GM18502 (cell line): Measurements from ENCODE around the gene OSM.
A peak's percentile ranks its signal among the peaks of the same experiment; 100 is the strongest.

Experiments used
- ATAC-seq: cut with Tn5 transposase; IDR thresholded peaks from one replicate; pipeline ENCODE4 v1.9.1; 2021; ENCODE audit warnings: mild to moderate bottlenecking; ENCODE audit not compliant: unreplicated experiment, poor library complexity

The OSM gene

GRCh38 chr22:30266445-30267381 is at the start of gene OSM:
TSS of gene OSM (minus strand) at chr22:30266851. CDS start at chr22:30266799, 52 bp downstream.
- ATAC-seq = no peak

- no peak for ATAC-seq
These were observed 49.4 kb upstream of the OSM start for GRCh38 chr22:30315962-30316576.

- ATAC-seq = no peak
These were observed 48.3 kb upstream of the OSM start for GRCh38 chr22:30314915-30315314.

GRCh38 chr22:30313527-30314363 is 47.1 kb upstream of the OSM start:
- ATAC-seq = no peak

GRCh38 chr22:30312053-30312452 is 45.4 kb upstream of the OSM start:
- ATAC-seq = no peak

- ATAC-seq = no peak
These were observed 44.5 kb upstream of the OSM start for GRCh38 chr22:30310881-30311771.

GRCh38 chr22:30309951-30310741 is 43.5 kb upstream of the OSM start:
- peak; percentile 43 for ATAC-seq

GRCh38 chr22:30308518-30309230 is 42.0 kb upstream of the OSM start:
- ATAC-seq = no peak

- no peak for ATAC-seq
These were observed 41.4 kb upstream of the OSM start for GRCh38 chr22:30308093-30308492.

- ATAC-seq = no peak
These were observed 40.5 kb upstream of the OSM start for GRCh38 chr22:30307041-30307574.

GRCh38 chr22:30306627-30307011 is 40.0 kb upstream of the OSM start:
- no peak for ATAC-seq

- no peak for ATAC-seq
These were observed 39.4 kb upstream of the OSM start for GRCh38 chr22:30305906-30306626.

- ATAC-seq = peak; percentile 52
These were observed 38.9 kb upstream of the OSM start for GRCh38 chr22:30305519-30305905.

GRCh38 chr22:30304495-30305244 is 38.0 kb upstream of the OSM start:
- ATAC-seq = peak; percentile 35

- no peak for ATAC-seq
These were observed 36.1 kb upstream of the OSM start for GRCh38 chr22:30302810-30303138.

- ATAC-seq = no peak
These were observed 35.6 kb upstream of the OSM start for GRCh38 chr22:30301995-30302809.
